Hepatic stellate cell (primary cell): Measurements from ENCODE around the gene ROPN1L.
"Not testable (repeated sequence)": the region's sequence is repeated elsewhere in the genome, so short reads cannot be mapped to it uniquely, and the experiment has no call there.

Source experiments
- DNase-seq: peaks from one replicate; pipeline ENCODE4 v3.0.0; 2011; ENCODE audit warnings: low spot score

ROPN1L gene

GRCh38 chr5:10441083-10441991 lies at the start of gene ROPN1L:
Gene ROPN1L (plus strand): TSS chr5:10441879. CDS start chr5:10442168, 289 bp downstream.
- peak; percentile 95 for DNase-seq

- DNase-seq, result not testable (repeated sequence)
These were observed 48.9 kb upstream of the ROPN1L start for GRCh38 chr5:10392567-10393328.

GRCh38 chr5:10393491-10393890 lies 48.2 kb upstream of the ROPN1L start:
- DNase-seq, result peak; percentile 47

GRCh38 chr5:10396552-10396951 lies 45.1 kb upstream of the ROPN1L start:
- DNase-seq, result no peak

- DNase-seq, result no peak
These were observed 41.8 kb upstream of the ROPN1L start for GRCh38 chr5:10399839-10400238.

GRCh38 chr5:10400411-10400810 lies 41.3 kb upstream of the ROPN1L start:
- DNase-seq, result no peak

GRCh38 chr5:10400831-10401230 lies 40.8 kb upstream of the ROPN1L start:
- no peak for DNase-seq

- DNase-seq, result no peak
These were observed 40.2 kb upstream of the ROPN1L start for GRCh38 chr5:10401498-10401897.

- DNase-seq, result no peak
These were observed 37.9 kb upstream of the ROPN1L start for GRCh38 chr5:10403829-10404228.

GRCh38 chr5:10406651-10407050 lies 35.0 kb upstream of the ROPN1L start:
- DNase-seq, result no peak

GRCh38 chr5:10409504-10409903 lies 32.2 kb upstream of the ROPN1L start:
- no peak for DNase-seq

- no peak for DNase-seq
These were observed 31.0 kb upstream of the ROPN1L start for GRCh38 chr5:10410662-10411061.

- no peak for DNase-seq
These were observed 30.3 kb upstream of the ROPN1L start for GRCh38 chr5:10411336-10411735.

- no peak for DNase-seq
These were observed 24.8 kb upstream of the ROPN1L start for GRCh38 chr5:10416868-10417267.

- no peak for DNase-seq
These were observed 22.9 kb upstream of the ROPN1L start for GRCh38 chr5:10418654-10419345.

GRCh38 chr5:10420468-10420867 lies 21.2 kb upstream of the ROPN1L start:
- DNase-seq, result no peak

GRCh38 chr5:10420932-10421331 lies 20.7 kb upstream of the ROPN1L start:
- DNase-seq, result peak; percentile 16

- no peak for DNase-seq
These were observed 19.6 kb upstream of the ROPN1L start for GRCh38 chr5:10421896-10422691.

- no peak for DNase-seq
These were observed 18.7 kb upstream of the ROPN1L start for GRCh38 chr5:10423022-10423421.

GRCh38 chr5:10424124-10424731 lies 17.5 kb upstream of the ROPN1L start:
- peak; percentile 22 for DNase-seq

GRCh38 chr5:10427201-10427600 lies 14.5 kb upstream of the ROPN1L start:
- DNase-seq, result no peak
